Embryonic facial prominence (tissue), 1 donor: ENCODE data around the gene ITPRIPL2.

Experiments
- DNase-seq: peaks from one replicate; pipeline ENCODE4 v3.0.0-alpha.2; 2016; ENCODE audit errors: extremely low spot score

Gene ITPRIPL2

DNA sequence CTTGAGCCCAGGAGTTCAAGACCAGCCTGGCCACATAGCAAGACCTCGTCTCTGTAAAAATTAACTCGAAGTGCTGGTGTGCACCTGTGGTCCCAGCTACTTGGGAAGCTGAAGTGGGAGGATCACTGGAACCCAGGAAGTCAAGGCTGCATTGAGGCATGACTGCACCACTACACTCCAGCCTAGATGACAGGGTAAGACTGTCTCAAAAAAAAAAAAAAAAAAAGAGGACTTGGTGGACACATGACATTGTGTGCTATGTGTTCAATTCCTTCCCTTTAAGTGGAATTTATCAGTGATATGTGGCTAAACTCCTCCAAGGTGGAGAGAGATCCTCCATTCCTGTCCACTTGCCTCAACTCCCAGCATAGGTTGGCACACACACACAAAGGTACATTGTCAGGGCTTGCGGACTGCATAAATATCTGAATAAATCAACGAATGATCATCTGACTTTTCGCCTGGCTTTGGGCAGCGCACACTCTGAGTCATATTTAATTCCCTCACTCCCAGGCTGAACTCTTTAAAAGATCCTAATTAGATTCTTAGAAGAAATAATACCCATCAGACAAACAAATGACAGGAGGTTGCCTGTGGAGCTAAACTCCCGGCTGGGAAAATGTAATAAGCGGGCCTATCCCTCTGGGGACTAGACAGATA lies 29.3 kb downstream of the ITPRIPL2 start:
- no peak for DNase-seq

DNA sequence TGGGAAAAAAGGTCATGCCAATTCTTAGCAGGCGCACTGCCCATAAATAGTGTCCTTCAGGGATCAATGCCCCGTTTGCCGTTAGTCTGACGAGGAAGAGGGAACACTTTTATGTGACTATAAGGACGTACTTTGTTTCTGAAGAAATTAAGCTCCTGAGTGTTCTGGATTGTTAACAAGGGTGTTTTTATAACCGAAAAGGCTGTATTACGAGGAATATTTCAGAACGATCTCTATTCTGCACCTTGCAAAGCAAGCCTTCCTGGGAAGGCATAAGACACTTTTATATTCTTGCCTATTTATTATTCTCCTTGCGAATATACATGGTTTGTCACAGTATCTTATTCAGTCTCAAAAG lies 29.8 kb downstream of the ITPRIPL2 start:
- no peak for DNase-seq

DNA sequence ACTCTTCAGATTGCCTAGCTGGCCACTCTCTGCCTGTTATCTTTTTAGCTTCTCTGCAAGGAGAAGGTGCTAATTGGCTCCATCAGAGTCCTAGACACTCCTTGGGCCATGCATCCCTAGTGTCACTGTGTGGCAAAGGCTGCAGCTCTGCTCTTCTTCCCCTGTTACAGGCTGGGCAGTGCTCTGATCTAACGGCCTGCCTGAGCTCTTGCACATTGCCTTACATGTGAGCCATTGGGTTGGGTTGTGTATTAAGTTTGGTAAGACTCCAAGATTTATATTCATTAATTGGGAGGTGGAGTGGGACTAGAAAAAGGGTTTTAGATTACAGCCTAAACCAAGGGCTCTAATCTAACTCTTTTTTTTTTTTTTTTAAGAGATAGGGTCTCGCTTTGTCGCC lies 31.2 kb downstream of the ITPRIPL2 start:
- no peak for DNase-seq

DNA sequence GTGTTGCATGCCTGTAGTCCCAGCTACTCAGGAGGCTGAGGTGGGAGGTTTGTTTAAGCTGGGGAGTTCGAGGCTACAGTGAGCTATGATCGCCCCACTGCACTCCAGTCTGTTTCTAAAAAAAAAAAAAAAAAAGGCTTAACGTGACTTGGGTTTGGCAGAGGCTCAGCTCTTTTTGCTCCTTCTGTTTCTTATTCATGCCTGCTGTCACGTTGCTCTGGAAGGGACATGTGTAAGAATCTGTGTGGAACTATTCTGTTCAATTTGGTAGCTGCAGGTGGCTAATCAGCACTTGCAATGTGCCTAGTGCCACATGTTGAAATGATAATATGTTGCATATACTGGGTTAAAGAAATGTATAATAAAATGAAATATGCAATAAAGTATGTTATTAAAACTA lies 33.4 kb downstream of the ITPRIPL2 start:
- DNase-seq: no peak

DNA sequence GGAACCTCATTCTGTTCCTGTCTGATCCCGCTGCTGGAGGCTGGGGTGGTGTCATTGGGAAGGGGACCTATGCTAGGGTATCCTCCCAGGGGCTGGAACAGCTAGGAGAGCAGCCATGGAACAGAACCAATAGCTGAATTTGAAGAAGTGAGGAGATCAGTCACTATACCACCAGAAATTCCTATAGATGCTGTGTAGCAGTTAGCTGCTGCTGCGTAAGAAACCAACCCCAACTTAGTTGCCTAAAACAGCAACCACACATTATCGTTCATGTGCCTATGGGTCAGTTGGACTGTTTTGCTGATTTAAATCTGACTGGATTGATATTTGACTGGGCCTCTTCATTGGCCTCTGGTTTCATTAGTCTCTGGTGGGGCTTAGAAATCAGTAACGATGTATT lies 33.9 kb downstream of the ITPRIPL2 start:
- no peak for DNase-seq

DNA sequence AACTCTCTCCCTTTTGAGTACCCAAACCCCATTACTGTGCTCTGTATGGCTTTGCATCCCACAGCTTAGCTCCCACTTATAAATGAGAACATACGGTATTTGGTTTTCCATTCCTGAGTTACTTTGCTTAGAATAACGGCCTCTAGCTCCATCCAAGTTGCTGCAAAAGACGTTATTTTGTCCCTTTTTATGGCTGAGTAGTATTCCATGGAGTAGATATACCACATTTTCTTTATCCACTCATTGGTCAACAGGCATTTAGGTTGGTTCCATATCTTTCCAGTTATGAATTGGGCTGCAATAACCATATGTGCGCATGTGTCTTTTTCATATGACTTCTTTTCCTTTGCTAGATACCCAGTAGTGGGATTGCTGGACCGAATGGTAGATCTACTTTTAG lies 34.4 kb downstream of the ITPRIPL2 start:
- no peak for DNase-seq

DNA sequence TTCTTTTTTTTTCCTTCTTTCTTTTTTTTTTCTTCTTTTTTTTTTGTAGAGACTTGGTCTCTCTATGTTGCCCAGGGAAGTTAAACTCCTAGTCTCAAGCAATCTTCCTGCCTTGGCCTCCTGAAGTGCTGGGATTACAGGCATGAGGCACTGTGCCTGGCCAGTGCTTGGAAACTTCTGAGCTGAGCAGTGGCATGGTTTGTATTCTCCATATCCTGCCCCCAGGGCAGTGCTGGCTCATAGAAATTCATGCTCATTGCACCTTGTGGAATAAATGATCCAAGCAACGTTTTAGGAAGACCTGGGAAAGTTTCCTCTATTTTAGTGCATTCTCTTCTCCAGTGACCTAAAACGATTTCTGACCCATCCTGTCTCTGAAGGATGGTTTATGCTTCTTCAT lies 37.5 kb downstream of the ITPRIPL2 start:
- DNase-seq: no peak

DNA sequence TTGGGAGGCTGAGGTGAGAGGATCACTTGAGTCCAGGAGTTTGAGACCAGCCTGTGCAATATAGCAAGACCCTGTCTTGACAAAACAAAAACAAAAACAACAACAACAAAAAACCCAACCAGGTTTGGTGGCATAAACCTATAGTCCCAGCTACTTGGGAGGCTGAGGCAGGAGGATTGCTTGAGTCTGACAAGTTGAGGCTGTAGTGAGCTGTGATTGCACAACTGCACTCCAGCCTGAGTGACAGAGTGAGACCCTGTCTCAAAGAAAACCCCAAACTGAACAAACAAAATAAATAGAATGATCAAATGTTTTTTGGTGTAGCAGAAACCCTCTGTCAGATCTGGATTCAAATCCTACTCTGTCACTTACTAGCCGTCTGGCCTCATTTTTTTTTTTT lies 38.3 kb downstream of the ITPRIPL2 start:
- DNase-seq: no peak

DNA sequence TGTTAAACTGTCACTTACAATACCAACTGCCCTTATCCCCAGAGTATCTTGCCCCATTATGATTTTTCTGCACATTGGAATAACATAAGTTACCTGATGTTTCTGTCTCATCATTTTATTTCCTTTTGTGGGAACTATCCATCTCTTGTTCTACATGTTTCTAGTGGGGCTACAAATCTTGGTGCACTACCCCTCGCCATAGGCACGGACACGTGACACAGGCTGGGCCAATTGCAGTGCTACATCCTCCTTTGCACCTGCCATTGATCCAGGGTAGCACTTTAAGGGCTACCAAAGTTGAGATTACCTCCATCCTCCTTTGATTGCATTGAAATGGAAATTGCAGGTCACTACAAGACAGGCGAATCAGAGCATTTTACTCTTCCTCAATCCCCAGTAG lies 40.1 kb downstream of the ITPRIPL2 start:
- no peak for DNase-seq

DNA sequence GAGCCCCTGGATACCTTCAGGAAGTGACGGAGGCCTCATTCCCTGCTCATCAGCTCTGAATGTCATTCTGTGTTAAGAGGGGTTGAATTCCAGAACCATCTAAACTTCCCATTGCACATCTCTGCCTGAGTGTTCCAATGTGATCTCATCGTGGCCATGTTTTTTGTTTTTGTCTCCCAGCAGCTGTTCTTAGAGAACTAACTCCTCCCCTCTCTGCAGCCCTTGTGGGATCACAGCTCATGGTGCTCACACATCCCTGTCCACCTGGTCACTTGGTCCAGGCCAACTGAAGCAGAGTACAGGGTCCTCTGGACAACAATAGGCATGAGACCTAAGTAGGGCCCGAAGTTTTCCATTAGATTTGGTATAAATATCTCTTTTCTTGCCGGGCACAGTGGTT lies 48.3 kb downstream of the ITPRIPL2 start:
- no peak for DNase-seq

DNA sequence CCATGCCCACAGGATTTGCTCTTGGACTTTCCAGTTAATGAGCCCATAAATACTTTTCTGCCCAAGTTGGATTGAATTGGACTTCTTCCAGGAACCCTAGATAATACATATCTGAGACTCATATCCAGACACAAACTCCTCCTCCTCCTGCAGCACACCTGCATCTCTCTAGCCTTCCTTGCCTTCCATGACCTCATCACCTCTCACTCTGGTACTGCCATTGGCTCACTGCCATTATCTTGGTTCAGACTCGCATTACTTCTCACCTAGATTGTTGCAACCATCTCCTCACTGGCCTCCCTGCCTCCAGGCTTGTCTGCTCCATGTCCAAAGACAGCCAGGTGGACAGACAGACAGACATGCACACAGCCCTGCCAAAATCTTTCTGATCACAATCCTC lies 49.5 kb downstream of the ITPRIPL2 start:
- no peak for DNase-seq

DNA sequence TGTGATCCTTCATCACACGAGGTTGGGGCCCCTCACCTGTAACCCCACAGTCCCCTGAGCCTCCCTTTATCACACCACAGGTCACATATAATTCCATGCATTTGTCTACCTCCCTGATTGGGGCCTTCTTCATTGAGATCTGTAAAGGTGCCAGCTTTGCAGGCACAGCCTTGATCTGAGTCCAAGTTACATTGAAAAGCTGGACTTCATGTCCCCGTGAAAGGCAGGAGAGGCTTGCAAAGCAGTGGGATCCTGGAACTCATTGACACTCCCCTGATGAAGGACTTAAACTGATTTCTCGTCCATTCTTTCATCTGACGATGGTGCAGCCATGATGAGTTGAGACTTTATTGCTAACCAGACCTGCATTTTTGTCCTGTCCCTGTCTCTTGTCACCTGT lies 50.5 kb downstream of the ITPRIPL2 start:
- DNase-seq: no peak

DNA sequence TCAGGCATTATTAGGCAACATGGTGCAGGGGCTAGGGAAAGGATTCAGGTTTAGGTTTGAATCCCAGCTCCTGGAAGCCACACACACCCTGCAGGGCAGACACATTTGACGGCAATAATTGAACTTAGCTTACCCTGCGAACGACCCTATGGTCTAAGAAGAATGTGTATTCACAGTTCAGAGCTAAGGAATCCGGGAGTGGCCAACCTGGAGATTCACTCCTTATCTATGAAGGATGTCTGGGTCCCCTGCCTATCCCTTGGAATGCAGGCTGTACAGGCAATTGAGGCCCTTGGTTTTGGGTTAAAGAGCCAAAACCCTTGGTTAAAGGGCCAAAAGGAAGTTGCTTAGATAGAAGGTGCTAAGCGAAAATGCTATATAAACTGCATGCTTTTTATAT lies 51.3 kb downstream of the ITPRIPL2 start:
- no peak for DNase-seq

DNA sequence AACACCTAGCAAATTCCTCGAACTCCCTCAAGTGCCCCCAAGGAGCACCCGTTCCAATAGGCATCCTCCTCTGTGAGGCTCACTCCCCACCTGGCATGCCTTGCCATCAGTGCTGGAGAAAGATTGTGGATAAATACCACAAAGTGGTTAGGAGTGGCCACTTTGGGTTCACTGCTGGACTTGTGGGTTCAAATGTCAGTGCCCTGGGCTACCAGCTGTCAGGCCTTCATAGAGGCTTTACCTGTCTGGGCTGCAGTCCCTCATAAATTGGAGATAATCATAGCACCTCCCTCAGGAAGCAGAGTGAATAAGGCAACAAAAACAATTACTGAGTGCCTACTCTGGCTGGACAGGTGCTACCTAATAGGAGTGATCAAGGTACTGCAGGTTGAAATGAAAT lies 52.7 kb downstream of the ITPRIPL2 start:
- no peak for DNase-seq

DNA sequence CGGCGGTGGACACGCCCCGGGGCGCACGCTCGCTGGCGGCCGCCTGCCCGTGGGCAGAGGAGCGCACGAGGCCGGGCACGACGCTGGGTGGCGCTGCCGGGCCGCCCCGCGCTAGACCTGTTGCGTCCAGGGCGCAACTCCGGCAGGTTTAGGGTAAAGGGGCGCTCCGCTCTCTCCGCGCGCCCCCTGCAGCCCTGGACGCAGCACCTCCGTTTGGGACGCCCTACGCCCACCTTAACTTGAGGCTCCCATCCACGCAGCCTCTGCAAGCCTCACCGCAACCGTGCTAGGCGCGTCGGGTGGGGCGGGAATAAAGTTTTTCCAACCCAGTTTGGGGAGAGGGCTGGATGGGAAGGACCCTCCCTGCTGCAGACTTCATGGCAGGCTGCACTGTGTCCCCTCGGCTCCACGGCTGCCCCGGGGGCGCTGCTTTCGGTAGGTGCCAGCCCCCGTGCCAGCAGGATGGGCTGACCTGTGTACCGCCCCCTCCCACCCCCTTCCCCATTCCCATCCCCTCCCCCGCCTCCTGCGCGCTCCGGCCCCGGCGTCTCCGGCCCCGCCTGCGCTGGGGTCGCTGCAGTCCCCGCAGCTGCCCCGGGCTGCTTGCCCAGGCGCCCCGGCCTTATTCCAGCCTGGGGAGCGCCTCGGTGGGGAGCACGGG lies 54.1 kb downstream of the ITPRIPL2 start, which contains the start of gene SYT17:
SYT17 (plus strand) TSS at position 531 of the 661 bp plus-strand sequence. CDS start 407 bp downstream, outside the sequence.
- DNase-seq: peak; percentile 12

DNA sequence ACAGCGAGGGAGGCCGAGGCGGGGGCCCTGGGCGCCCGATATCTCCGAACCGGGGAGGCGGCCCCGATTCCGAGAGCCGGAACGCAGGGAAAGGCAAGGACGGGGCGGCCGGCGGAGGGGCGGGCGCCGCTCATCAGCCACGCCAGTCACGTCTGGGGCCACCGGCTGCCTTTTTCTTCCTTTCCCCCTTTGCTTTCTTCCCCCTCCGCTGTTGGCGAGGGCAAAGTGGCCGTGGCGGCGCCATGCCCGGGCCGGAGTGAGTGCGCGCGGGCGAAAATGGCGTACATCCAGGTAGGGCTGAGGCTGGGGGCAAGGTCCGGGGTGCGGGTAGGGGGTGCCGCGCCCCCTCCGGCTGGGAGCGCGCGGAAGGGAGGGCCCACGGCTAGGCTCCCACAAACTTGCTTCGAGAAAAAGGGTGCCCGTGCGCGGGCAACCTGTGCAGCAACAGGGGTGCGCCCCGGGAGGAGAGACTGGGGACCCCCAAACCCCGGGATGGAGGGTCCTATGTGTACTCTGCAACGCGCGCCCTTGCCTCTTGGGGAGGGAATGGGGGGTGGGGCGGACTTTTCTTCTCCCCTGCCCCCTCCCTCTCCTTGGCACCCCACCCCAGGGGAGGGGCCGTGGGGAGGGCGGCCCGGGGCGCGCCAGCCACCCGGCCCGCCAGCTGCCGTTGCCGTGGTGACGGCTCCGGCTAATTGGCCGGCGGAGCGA lies 54.8 kb downstream of the ITPRIPL2 start:
- no peak for DNase-seq

DNA sequence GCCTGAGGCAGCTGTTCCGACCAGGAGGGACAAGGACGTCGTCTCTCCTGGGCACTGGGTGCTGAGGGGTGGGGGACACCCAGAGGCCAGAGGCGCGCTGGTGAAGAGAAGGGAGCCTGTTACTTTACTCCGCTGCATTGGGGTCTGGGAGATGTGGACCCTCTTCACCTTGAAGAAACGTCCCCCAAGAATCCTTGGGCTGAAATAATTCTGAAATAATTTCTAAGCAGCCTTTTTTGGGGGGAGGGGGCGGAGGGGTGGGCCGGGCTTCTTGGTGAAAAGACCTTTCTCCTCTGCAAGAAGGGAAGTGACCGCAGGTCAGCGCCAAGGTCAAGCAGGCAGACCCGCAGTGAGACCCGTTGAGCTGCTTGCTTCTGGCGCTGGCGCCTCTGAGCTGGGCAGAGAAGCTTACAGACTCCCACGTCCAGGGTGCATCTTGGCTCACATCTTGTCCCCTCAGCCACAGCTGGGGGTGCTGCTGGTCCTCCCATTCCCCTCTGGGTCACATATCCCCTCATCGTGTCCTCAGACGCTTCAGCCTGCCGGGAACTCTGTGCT lies 55.4 kb downstream of the ITPRIPL2 start:
- no peak for DNase-seq

DNA sequence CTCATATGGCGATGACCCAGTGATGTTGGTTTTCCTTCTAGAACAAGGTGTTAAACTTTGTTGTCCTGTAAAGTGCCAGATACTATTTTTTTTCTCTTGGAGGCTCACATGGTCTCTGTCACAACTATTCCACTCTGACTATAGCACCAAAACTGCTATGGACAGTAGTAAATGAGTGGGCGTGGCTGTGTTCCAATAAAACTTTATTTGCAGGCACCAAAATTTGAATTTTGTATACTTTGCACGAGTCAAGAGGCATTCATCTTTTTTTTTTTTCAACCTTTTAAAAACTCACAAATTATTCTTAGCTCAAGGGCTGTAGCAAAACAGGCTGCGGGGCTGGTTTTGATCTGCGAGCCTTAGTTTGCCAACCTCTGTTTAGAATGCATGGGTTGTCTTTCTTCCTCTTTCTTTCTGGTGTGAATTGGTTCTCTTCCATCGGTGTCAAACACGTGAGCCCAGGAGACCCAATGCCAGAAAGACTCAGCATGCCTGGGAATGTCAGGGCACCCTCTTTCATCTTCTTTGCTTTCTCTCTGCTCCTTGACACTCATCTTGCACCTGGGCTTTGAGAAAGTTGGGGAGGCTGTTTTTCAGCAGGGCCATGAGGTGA lies 56.4 kb downstream of the ITPRIPL2 start:
- DNase-seq: no peak
